ENCODE measurements around the gene LYZ. TPM values are rescaled to one million over a fixed set of nuclear protein-coding genes. Genes with fewer than 3 reads are reported as not detected.

LYZ gene
- total RNA-seq, 1 donor from 2014 or later: 8.8 TPM

- Mint-ChIP-seq H3K4me3 (ENCODE audit: low read depth) (no peak overlapping the region), H3K27ac (peak overlapping the region; percentile 11), H3K9me3 (ENCODE audit: low read depth) (no peaks in the 10 kb centered on the region), H3K4me1 (ENCODE audit: low read depth) (no peaks in the 10 kb centered on the region), H3K27me3 (no peaks in the 10 kb centered on the region), H3K36me3 (ENCODE audit: insufficient read depth) (peaks cover 12% of the 10 kb centered on the region)
- DNase-seq (ENCODE audit: low spot score, unreplicated experiment): no peak
- TF ChIP-seq CTCF (IDR thresholded peaks at IDR 0.05; ENCODE audit: unreplicated experiment): no peak
These were observed 41.6 kb downstream of the LYZ start for GRCh38 chr12:69389831-69390230.

- Mint-ChIP-seq H3K4me3 (ENCODE audit: low read depth) (no peak overlapping the region), H3K9me3 (ENCODE audit: low read depth) (peaks cover 5% of the 10 kb centered on the region), H3K36me3 (ENCODE audit: insufficient read depth) (peaks cover 19% of the 10 kb centered on the region), H3K4me1 (ENCODE audit: low read depth) (no peaks in the 10 kb centered on the region), H3K27me3 (no peaks in the 10 kb centered on the region), H3K27ac (no peak overlapping the region)
- no peak for TF ChIP-seq CTCF (IDR thresholded peaks at IDR 0.05; ENCODE audit: unreplicated experiment)
- DNase-seq (ENCODE audit: low spot score, unreplicated experiment): no peak
These were observed 44.2 kb downstream of the LYZ start for GRCh38 chr12:69392179-69392928.

- no peak for TF ChIP-seq CTCF (IDR thresholded peaks at IDR 0.05; ENCODE audit: unreplicated experiment)
- no peak for DNase-seq (ENCODE audit: low spot score, unreplicated experiment)
- H3K27me3 Mint-ChIP-seq: no peaks in the 10 kb centered on the region
- peaks cover 7% of the 10 kb centered on the region for H3K9me3 Mint-ChIP-seq (ENCODE audit: low read depth)
- peaks cover 21% of the 10 kb centered on the region for H3K36me3 Mint-ChIP-seq (ENCODE audit: insufficient read depth)
- H3K4me1 Mint-ChIP-seq (ENCODE audit: low read depth): no peaks in the 10 kb centered on the region
- H3K4me3 Mint-ChIP-seq (ENCODE audit: low read depth): no peak overlapping the region
- no peak overlapping the region for H3K27ac Mint-ChIP-seq
These were observed 47.9 kb downstream of the LYZ start for GRCh38 chr12:69396041-69396440.

DNA sequence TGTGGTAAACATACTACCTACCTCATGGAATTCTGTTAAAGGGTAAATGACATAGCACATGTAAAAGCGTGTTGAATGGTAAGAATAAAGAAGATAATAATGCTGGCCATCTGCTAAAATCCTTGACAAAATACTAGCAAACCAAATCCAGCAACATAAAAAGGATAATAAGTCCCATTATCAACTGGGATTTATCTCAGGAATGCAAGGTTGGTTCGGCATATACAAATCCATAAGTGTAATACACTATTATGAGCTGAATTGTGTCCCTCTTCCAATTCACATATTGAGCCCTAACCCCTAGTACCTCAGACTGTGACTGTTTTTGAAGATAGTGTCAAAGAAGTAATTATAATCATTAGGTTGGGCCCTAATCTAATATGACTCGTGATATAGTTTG, 48.8 kb downstream of the LYZ start:
- DNase-seq (ENCODE audit: low spot score, unreplicated experiment): no peak
- peaks cover 7% of the 10 kb centered on the region for H3K9me3 Mint-ChIP-seq (ENCODE audit: low read depth)
- H3K27me3 Mint-ChIP-seq: no peaks in the 10 kb centered on the region
- TF ChIP-seq CTCF (IDR thresholded peaks at IDR 0.05; ENCODE audit: unreplicated experiment): no peak
- H3K4me3 Mint-ChIP-seq (ENCODE audit: low read depth): no peak overlapping the region
- no peaks in the 10 kb centered on the region for H3K4me1 Mint-ChIP-seq (ENCODE audit: low read depth)
- H3K36me3 Mint-ChIP-seq (ENCODE audit: insufficient read depth): peaks cover 20% of the 10 kb centered on the region
- H3K27ac Mint-ChIP-seq: no peak overlapping the region

GRCh38 chr12:69397978-69398377, 49.8 kb downstream of the LYZ start:
- Mint-ChIP-seq H3K27ac (no peak overlapping the region), H3K36me3 (ENCODE audit: insufficient read depth) (peaks cover 20% of the 10 kb centered on the region), H3K4me1 (ENCODE audit: low read depth) (no peaks in the 10 kb centered on the region), H3K9me3 (ENCODE audit: low read depth) (peaks cover 7% of the 10 kb centered on the region), H3K4me3 (ENCODE audit: low read depth) (no peak overlapping the region), H3K27me3 (no peaks in the 10 kb centered on the region)
- TF ChIP-seq CTCF (IDR thresholded peaks at IDR 0.05; ENCODE audit: unreplicated experiment): no peak
- no peak for DNase-seq (ENCODE audit: low spot score, unreplicated experiment)
